GM23338 (cell line): ENCODE measurements around the gene ABI2.

Source experiments
- EZH2 ChIP-seq: fragments of 200-600 bp; sonication (generic); IDR thresholded peaks from one replicate; pipeline ENCODE4 v1.8.0; 2017; ENCODE audit warnings: antibody characterized with exemption, mild to moderate bottlenecking, low read depth; ENCODE audit not compliant: unreplicated experiment
- JUNB ChIP-seq: IDR thresholded peaks from one replicate; pipeline ENCODE4 v1.6.1; 2016; ENCODE audit warnings: antibody characterized with exemption; ENCODE audit not compliant: unreplicated experiment
- POLR2AphosphoS5 ChIP-seq: IDR thresholded peaks from 2 replicates; pipeline ENCODE4 v1.6.1; 2016; ENCODE audit warnings: antibody characterized with exemption, low read depth
- TF ChIP-seq, protein P1 (sequence below), 2 experiments: fragments of 200-600 bp in 1 of 2; sonication (generic) in 1 of 2; conservative IDR thresholded peaks; 2 replicates each; pipeline versions ENCODE4 v1.5.1 to v1.6.1; 2016 to 2017; ENCODE audit warnings: antibody characterized with exemption in 2 of 2, low read depth in 2 of 2, mild to moderate bottlenecking in 2 of 2, moderate library complexity in 1 of 2

DNA sequence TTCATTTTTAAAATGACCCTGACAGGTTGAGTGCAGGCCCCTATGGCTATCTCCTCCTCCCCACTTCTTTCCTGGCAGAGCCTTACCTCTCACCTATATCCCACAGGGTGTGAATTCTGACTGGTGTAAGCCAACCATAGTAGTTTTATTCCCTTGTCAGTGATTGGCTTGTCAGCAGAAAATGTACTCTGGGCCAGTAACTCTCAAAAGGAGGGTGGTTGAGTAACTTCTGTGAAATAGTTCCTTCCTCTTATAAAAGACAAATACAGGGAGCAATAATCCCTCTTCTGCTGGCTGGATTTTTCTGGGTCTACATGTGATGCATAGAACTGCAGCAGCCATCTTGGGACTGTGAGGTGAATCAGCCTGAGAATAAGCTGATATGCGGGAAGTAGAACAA is 123.5 kb downstream of the ABI2 start:
- TF ChIP-seq POLR2AphosphoS5 = no peak
- TF ChIP-seq, protein P1, sequence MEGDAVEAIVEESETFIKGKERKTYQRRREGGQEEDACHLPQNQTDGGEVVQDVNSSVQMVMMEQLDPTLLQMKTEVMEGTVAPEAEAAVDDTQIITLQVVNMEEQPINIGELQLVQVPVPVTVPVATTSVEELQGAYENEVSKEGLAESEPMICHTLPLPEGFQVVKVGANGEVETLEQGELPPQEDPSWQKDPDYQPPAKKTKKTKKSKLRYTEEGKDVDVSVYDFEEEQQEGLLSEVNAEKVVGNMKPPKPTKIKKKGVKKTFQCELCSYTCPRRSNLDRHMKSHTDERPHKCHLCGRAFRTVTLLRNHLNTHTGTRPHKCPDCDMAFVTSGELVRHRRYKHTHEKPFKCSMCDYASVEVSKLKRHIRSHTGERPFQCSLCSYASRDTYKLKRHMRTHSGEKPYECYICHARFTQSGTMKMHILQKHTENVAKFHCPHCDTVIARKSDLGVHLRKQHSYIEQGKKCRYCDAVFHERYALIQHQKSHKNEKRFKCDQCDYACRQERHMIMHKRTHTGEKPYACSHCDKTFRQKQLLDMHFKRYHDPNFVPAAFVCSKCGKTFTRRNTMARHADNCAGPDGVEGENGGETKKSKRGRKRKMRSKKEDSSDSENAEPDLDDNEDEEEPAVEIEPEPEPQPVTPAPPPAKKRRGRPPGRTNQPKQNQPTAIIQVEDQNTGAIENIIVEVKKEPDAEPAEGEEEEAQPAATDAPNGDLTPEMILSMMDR (conservative IDR thresholded peaks at IDR 0.05; ENCODE audit: low read depth in 2 of 2) = no peak
- no peak for TF ChIP-seq EZH2
- no peak for TF ChIP-seq JUNB
